ENCODE measurements around the gene UMPS.

DNA sequence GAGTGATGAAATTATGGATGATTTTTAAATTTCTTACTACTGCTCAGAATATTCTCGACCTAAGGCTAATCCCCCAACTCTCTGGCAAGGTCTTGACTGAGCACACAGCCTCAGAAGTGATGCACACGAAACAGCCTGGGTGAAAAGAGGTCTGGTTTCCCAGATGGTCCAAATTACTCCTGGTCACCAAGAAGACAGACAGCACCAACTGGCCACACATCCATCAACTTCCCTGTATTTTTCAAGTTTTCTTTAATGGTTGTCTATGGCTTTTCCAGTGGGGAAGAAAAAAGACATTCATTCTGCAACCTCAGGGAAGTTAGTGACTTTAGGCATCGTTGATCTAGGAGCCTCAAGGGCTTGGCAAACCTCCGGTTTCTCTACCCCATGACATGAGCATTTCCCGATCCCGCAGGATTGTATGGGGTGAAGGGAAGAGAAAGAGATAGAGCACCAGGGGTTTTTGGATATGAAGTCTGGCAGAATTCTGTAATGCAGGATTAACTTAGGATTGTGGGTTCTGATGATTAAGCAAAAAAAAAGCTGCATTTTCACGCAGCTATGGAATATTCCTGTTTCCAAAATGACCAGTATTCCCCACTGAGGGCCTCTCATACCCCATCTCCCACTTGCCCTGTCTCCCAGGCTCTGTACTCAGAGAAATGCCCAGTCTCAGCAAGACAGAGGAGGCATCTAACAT, 62.2 kb downstream of the UMPS start:
- TF ChIP-seq, protein P1, sequence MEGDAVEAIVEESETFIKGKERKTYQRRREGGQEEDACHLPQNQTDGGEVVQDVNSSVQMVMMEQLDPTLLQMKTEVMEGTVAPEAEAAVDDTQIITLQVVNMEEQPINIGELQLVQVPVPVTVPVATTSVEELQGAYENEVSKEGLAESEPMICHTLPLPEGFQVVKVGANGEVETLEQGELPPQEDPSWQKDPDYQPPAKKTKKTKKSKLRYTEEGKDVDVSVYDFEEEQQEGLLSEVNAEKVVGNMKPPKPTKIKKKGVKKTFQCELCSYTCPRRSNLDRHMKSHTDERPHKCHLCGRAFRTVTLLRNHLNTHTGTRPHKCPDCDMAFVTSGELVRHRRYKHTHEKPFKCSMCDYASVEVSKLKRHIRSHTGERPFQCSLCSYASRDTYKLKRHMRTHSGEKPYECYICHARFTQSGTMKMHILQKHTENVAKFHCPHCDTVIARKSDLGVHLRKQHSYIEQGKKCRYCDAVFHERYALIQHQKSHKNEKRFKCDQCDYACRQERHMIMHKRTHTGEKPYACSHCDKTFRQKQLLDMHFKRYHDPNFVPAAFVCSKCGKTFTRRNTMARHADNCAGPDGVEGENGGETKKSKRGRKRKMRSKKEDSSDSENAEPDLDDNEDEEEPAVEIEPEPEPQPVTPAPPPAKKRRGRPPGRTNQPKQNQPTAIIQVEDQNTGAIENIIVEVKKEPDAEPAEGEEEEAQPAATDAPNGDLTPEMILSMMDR (IDR thresholded peaks at IDR 0.05), result no peak
- TF ChIP-seq POLR2A (IDR thresholded peaks at IDR 0.05), result no peak
